NCI-H748 treated with DMSO at 0.1 percent for 48 hours (cell line): ENCODE data around the gene ZNF568.

Experiments used
- DNase-seq: peaks from one replicate; lab custom pipeline; 2025; lab: John Stamatoyannopoulos, UW

The ZNF568 gene

DNA sequence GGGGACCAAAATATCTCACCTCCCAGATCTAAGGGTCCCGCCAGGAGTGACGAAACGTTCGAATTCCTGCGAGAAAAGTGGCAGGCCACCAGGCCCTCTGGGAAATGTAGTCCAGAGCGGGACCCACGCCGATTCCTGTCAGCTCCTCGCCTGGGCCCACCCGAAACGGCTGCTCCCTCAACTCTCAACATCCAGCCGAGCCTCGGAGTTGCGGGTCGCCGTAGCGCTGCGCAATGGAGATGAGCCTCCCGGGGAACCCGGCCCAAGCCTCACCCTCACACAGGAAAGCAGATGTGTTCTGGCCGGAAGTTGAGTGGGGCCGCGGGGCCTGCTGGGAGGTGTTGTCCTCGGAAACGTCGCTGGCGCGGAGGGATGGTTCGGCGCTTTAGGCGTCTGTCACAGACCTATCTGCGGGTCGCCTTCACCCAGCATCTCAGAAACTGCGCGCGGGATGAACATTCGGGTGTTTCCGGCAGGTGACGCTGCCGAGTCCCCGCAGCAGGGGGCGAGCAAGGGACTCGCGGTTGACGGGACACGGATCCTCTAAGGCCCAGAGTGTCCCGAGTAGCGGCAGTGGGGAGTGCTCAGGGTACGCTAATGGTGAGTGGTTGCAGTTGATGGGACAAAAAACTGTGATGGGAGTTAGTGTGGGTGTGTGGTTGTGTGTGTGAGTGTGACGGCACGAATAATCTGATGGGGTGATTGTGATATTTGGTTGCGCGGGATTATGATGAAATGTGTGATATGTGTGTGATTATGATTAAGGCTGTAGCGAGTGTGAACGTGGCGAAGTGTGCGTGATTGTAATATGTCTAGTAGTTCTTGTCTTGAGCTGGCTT, at the start of gene ZNF568, which contains the start of gene ZNF829:
Gene ZNF568 (plus strand): TSS at position 341 of the 839 bp plus-strand sequence. CDS start 6,439 bp downstream, outside the sequence.
Gene ZNF829 (minus strand): TSS at position 300 of the 839 bp plus-strand sequence. CDS start 1,124 bp downstream, outside the sequence.
- DNase-seq = peak; percentile 75

DNA sequence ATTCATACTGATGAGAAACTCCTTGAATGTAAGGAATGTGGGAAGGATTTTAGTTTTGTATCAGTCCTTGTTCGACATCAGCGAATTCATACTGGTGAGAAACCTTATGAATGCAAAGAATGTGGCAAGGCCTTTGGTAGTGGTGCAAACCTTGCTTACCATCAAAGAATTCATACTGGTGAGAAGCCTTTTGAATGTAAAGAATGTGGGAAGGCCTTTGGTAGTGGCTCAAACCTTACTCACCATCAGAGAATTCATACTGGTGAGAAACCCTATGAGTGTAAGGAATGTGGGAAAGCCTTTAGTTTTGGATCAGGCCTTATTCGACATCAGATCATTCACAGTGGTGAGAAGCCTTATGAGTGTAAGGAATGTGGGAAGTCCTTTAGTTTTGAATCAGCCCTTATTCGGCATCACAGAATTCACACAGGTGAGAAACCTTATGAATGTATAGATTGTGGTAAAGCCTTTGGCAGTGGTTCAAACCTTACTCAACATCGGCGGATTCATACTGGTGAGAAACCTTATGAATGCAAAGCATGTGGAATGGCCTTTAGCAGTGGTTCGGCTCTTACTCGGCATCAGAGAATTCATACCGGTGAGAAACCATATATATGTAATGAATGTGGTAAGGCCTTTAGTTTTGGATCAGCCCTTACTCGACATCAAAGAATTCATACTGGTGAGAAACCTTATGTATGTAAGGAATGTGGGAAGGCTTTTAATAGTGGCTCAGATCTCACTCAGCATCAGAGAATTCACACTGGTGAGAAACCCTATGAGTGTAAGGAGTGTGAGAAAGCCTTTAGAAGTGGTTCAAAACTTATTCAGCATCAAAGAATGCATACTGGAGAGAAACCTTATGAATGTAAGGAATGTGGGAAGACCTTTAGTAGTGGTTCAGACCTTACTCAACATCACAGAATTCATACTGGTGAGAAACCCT, 38.9 kb upstream of the ZNF568 start:
- no peak for DNase-seq

DNA sequence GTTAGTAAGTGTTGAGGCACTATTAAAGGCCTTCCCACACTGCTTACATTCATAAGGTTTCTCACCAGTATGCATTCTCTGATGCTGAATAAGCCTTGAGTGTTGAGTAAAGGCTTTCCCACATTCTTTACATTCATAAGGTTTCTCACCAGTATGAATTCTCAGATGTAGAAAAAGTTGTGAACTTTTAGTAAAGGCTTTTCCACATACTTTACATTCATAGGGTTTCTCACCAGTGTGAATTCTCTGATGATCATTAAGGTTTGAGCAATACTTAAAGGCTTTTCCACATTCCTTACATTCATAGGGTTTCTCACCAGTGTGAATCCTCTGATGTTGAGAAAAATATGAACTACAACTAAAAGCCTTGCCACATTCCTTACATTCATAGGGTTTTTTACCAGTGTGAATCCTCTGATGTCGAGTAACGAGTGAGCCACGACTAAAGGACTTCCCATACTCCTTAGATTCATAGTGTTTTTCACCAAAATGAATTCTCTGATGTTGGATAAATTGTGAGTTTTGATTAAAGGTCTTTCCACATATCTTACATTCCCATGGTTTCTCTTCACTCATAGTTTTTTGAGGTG, 24.3 kb upstream of the ZNF568 start:
- no peak for DNase-seq

DNA sequence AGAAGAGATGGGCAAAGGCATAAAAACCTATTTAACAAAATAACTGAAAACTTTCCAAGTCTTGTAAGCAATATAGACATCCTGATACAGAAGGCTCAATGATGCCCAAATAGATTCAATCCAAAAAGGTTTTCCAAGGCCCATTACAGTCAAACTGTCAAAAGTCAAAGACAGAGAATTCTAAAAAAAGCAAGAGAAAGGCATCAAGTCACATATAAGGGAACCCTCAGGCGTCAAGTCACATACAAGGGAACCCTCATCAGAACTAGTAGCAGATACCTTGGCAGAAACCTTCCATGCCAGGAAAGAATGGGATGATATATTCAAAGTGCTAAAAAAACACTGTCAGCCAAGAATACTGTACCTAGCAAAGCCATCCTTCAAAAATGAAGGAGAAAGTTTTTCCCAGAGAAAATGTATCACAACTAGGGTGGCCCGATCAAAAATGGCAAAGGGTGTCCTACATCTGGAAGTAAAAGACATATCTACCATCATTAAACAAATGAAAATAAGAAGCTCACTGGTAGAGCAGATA, 21.2 kb upstream of the ZNF568 start:
- no peak for DNase-seq

DNA sequence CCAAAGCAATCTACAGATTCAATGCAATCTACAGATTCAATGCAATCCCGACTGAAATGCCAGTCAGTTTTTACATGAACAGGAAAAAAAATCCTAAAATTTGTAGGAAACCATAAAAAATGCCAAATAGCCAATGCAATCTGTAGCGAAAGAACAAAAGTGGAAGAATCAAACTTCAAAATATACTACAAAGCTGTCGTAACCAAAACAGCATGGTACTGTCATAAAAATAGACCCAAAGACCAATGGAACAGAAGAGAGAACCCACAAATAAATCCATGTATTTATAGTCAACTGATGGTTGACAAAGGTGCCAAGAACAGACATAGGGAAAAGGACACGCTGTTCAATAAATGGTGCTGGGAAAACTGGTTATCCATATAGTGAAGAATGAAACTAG, 17.7 kb upstream of the ZNF568 start:
- no peak for DNase-seq

DNA sequence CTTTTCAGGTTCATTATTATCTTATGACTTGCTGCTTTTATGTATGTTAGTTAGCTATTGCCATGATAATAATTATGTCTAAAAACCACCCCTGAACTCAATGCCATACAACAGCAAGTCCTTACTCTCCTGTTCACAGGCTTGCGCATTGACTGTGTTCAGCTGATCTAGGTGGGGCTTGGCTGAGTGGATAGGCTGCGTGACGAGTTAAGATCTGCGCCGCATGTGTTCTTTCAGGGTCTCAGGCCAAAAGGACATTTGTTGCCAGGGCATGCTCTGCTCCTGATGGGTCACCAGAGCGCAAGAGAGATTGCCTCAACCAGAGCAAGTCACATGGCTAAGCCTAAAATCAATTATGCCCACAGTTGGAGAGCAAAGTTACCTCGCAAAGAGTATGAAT, 859 bp downstream of the ZNF568 start:
- DNase-seq = no peak

DNA sequence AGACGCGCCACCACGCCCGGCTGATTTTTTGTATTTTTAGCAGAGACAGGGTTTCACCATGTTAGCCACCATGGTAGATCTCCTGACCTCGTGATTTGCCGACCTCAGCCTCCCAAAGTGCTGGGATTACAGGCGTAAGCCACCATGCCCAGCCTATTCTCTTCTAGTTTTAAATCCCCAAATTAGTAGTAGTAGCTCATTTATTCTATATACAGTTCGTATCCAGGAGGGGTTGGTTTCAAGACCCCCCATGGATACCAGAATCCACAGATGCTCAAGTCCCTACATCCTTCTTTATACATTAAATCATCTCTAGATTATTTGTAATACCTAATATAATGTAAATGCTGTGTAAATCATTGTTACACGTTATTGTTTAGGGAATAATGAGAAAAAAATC, 2.0 kb downstream of the ZNF568 start:
- no peak for DNase-seq

DNA sequence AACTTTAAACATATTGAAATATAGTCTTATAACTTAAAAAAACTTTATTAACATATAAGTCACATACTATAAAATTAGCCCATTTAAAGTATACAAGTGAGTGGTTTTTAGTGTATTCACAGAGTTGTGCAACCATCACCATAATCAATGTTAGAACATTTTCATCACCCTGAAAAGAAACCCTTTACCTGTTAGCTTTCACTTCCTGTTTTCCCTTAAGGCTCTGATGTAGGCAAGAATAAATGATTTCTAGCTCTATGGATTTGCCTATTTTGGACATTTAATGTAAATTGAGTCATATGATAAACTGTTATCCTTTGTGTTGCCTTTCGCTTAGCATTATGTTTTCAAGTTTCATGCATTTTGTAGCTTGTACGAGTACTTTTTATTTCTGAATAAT, 15.6 kb downstream of the ZNF568 start:
- no peak for DNase-seq

DNA sequence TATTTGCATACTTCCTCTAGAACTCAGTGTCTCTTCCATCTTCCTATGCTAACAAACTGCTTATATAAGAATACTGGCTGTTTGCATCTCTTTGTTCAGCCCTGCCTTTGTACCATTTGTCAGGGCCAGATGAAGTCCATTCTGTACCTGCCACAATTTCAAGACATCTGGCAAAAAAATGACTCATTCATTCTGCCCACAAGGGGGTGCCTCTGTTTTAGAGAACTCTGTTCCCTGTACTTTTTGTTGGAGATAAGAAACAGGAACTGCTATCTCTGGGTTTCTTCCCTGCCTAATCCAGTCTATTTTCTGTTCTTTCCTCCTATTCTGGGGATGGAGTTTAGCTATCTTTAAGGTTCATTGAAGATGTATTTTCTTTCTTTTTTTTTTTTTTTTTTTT, 23.0 kb downstream of the ZNF568 start:
- DNase-seq = no peak

DNA sequence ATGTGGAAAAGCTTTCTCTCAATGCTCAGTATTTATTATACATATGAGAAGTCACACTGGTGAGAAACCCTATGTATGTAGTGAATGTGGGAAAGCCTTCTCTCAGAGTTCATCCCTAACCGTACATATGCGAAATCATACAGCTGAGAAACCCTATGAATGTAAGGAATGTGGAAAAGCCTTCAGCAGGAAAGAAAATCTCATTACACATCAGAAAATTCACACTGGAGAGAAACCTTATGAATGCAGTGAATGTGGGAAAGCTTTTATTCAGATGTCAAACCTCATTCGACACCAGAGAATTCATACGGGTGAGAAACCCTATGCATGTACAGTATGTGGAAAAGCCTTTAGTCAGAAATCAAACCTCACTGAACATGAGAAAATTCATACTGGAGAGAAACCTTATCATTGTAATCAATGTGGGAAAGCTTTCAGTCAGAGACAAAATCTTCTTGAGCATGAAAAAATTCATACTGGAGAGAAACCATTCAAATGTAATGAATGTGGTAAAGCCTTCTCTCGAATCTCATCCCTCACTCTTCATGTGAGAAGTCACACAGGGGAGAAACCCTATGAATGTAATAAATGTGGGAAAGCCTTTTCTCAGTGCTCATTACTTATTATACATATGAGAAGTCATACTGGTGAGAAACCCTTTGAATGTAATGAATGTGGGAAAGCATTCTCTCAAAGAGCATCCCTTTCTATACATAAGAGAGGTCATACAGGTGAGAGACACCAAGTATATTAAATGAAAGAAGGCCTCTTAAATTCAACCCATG, 34.4 kb downstream of the ZNF568 start:
- no peak for DNase-seq

DNA sequence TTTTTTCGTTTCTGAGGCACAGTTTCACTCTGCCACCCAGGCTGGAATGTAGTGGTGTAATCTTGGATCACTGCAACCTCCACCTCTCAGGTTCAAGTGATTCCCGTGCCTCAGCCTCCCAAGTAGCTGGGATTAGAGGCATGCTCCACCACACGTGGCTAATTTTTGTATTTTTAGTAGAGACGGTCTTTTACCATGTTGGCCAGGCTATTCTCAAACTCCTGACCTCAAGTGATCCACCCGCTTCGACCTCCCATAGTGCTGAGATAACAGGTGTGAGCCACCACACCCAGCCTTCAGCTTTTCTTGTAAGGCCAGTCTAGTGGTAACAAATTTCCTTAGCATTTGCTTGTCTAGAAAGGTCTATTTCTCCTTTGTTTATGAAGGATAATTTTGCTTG, 46.2 kb downstream of the ZNF568 start:
- DNase-seq = no peak

DNA sequence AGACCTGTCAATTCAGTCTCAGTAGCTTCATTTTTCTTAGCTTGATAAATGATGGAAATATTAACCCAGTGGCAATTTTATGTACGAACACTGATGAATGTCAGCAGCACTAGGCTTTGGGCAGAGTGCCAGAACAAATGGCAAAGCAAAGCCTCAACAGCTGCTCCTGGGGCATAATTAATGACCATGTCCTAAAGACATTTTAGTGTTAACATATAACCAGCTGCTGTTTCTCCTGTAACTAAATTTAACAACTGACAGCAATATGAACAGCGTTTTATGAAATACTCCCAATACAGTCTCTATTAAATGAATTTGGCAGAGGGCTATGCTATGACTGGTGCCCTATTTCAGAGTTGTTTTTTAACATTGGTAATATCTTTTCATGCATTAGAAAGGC, 47.1 kb downstream of the ZNF568 start:
- DNase-seq = peak; percentile 62

DNA sequence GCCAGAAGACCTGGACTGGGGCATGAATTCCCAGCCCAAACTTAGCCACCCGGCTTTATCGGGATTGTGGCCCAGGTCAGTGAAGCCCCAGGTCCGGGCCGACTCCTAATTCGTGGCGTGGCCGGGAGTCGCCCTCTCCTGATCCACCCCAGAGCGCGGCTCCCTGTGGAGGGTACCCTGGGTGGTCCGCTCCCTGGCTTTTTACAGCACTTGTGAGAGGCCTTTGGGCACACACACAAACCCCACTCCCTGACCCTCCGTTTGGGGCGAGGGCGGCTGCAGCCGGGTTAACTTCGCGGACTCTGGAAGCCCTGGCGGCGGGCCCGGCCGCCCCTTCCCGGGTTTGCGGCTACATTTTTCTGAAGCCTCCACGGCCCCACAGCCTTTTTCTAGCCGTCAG, 56.4 kb downstream of the ZNF568 start:
- DNase-seq = no peak

DNA sequence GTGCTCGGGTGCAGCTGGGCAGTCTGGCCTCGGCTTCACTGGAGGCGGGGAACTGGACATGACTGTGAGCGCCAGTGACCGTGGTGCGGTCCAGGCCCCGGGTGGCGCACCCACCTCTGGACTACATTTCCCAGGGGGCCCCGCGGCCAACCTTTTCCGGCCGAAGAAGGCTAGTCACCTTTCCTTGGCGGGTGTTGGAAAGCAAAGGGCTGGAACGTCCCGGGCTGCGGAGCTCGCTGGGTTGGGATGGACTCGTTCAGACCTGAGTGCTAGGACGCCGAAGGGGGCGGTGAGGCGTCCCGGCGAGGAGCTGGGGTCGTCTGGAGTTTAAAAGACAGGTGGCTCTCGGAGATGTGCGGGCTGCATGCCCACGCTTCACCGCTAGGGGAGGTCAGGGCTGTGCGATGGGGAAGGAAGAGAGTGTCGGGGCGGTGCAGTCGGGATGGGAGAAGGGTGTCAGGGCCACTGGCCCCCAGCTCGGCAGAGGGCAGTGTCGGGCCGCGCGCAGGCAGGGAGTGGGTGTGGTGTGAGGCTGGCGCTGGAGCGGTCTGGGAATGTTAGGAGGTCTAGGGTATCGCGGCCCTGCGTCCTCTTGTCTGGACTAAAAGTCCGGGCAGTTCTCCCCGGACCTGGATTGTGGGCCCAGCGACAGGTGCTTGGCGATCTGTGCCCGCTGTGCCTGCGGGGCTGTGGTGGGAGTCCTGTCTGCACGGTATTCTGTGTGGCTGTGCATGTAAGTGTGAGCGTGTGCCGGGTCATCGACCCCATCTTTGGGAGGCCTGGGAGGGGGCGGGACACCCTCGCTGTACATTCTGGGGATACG, 57.1 kb downstream of the ZNF568 start:
- DNase-seq = no peak

DNA sequence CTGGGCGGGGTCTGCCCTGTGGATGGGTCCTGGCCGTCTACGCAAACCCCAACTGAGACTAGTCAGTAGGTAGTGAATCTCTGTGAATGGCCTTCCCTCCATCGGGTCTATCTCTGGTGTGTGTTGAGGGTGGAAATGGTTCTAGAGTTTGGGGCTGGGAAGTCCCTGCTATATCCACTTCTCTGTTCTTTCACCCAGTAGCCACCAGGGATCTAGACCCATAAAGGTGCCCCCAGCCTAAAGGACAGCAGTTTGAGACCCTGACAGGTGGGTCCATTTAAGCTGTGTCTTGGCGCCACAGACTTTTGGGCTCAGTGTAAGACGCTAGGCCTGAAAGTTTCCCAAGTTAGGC, 57.7 kb downstream of the ZNF568 start:
- no peak for DNase-seq

DNA sequence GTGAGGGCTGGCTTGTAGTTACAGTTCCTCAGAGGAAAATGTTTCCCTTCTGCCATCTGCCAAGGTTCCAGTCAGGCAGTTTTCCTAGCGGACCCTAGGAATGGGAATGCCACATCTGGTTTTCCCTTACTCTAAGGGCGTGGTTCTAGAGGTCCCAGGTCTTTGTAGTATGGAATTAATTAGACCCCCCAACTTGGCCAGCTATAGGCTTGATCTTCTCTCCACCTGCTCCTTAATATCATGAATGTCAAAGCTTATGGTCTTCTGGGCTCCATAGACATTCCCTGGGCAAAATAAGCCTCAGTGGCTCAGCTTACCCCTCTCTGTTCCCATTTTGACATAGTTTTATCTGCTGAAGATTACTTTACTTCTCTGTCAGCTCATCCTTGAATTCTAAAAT, 70.0 kb downstream of the ZNF568 start:
- no peak for DNase-seq

DNA sequence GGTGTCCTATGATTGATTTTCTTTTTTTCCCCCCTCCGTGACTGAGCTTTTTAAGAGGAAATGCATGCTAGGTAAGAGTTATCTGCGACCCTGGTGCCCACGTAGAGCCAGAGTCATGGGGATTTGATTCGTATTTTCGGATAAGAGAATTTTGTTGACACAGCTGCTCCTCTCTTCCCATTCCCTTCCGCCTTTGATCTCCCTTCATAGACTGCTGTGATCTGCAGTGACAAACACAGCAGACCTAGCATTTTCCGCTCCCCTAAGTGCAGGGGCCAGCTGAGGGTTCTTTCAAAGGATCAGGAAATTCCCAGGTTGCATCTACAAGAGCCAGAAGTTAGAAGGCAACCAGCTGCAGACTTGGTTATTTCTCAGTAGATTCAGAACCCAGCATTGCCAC, 70.5 kb downstream of the ZNF568 start:
- DNase-seq = peak; percentile 24

DNA sequence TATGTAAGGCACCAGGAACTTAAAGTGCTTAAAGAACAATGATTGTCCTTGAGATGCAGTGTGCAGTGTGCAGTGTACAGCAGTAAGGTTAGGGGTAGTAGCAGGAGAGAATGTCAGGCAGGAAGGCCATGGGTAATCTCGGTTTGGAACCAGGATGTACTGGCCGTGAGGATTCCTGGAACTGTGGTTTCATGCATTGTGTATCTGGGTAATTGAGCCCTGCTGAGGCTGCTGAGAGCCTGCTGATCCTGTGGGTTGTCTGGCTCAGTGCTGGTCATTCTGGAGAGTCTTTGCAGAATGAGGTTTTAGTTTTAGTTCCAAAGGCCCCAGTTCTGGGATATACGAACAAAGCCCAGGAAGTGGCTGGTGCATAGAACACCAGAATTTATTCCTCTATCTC, 71.0 kb downstream of the ZNF568 start:
- DNase-seq = no peak

DNA sequence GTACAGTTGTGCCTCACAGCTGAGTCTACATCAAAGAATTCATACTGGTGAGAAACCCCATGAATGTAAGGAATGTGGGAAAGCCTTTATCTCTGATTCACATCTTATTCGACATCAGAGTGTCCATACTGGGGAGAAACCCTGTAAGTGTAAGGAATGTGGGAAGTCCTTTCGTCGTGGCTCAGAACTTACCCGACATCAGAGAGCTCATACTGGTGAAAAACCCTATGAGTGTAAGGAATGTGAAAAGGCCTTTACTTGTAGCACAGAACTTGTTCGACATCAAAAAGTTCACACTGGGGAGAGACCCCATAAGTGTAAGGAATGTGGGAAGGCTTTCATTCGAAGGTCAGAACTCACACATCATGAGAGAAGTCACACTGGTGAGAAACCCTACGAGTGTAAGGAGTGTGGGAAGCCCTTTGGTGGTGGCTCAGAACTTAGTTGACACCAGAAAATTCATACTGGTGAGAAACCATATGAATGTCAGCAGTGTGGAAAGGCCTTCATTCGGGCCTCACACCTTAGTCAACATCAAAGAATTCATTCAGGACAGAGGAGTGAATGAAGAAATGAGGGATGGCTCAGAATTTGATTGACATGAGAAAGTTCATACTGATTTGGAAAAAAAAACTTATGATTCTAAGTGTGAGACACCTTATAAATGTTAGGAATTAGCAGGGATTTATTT, 81.2 kb downstream of the ZNF568 start:
- DNase-seq = no peak

DNA sequence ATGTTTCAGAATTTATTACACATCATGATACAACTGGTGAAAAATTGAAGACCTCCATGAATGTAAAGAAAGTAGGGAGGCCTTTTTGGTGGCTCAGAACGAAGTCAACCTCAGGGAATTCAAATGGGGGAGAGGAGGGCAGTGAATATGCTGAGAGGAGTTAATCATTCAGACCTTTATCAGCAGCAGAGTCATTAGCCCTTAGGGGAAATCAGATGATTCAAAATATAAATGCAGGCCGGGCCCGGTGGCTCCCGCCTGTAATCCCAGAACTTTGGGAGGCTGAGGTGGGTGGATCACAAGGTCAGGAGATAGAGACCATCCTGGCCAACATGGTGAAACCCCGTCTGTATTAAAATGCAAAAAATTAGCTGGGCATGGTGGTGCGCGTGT, 81.7 kb downstream of the ZNF568 start:
- DNase-seq = no peak
